Astrocyte of the cerebellum (primary cell): ENCODE results near the gene FOXN3.

Experiments
- DNase-seq: peaks from one replicate; pipeline ENCODE4 v3.0.0-alpha.2; 2011; ENCODE audit warnings: low read depth
- H3K4me3 ChIP-seq: 2 replicates; pipeline ENCODE4 v1.5.1; 2011; ENCODE audit warnings: mild to moderate bottlenecking, low read depth, low read length, moderate library complexity
- CTCF ChIP-seq: IDR thresholded peaks from 2 replicates; pipeline ENCODE4 v1.5.1; 2012; ENCODE audit warnings: low read length, low read depth, moderate library complexity, mild to moderate bottlenecking; ENCODE audit errors: missing control alignments
- in situ Hi-C: cut with HindIII; loops from 2 replicates; pipeline ENCODE4 v1.10.0; 2017; ENCODE audit warnings: low sequenced_read_pairs

FOXN3 gene

DNA sequence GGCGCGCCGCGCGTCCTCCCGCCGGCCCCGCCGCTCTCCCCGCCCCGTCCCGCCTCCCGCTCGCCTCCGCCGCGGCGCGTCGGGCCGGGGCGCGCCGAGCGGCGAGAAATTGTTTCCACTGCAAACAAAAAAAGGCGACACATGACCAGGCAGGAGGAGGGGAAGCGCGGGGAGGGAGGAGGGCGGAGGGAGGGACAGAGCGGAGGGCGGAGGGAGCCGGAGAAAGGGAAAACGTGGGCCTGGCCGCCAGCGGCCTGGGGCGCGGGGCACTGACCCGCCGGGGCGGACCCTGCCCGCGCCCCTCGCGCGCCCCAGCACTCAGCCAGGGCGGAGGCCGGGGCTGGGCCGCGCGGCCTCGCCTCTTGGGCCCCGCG lies at the start of gene FOXN3:
FOXN3 (minus strand) TSS at position 143 of the 374 bp plus-strand sequence. CDS start 4,757 bp downstream, outside the sequence.
- H3K4me3 ChIP-seq = peak within 1 kb of the TSS; percentile 92
- peak; percentile 81 for DNase-seq
- TF ChIP-seq CTCF = no peak
- in situ Hi-C loops = no loop called here

DNA sequence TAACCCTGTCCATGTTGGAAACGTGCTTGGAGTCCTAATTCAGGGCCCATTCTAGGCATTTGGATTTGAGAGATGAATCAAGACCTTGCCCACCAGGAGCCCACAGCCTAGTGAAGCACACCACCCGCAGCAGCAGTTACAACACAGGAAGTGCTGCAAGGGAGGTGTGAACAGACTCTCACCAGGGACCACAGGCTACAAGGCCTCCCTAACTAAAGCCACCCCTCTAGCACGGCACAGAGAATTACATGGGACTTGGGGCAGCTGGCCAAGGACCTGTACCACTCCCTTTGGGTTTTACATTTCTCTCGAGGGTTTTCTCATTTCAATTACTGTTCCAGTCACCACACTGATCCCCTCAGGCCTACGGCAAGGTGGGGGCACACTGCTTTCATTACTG lies 49.5 kb upstream of the FOXN3 start:
- no peak overlapping the region for H3K4me3 ChIP-seq
- TF ChIP-seq CTCF = no peak
- no peak for DNase-seq
- in situ Hi-C loops = no loop called here

GRCh38 chr14:89465876-89466275 lies 48.8 kb upstream of the FOXN3 start:
- DNase-seq = no peak
- H3K4me3 ChIP-seq = no peak overlapping the region
- in situ Hi-C loops = no loop called here
- no peak for TF ChIP-seq CTCF

DNA sequence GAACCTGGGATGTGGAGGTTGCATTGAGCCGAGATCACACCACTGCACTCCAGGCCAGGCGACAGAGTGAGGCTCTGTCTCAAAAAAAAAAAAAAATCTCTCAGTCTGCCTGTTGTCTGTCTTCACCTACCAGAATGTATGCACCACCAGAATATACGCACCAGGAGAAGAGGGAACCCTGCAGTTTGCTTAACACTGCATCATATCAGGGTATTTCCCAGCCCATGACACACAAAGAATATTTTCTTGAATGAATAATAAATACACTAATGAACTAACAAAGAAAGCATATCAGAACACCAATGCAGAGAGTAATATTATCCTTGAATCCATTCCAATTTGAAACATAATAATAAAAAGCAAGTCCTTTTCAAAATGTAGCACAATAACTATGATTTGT lies 44.2 kb upstream of the FOXN3 start:
- in situ Hi-C loops = no loop called here

GRCh38 chr14:89458713-89459420 lies 41.8 kb upstream of the FOXN3 start:
- no peak for TF ChIP-seq CTCF
- in situ Hi-C loops = no loop called here
- no peak overlapping the region for H3K4me3 ChIP-seq
- DNase-seq = no peak

More for the DNA sequence above, 44.2 kb upstream of the FOXN3 start:
- no peak for TF ChIP-seq CTCF
- no peak for DNase-seq
- no peak overlapping the region for H3K4me3 ChIP-seq

- in situ Hi-C loops = no loop called here
- DNase-seq = no peak
- no peak overlapping the region for H3K4me3 ChIP-seq
- no peak for TF ChIP-seq CTCF
Observed at GRCh38 chr14:89457007-89457406, 40.0 kb upstream of the FOXN3 start.
